NCI-H1092 (cell line): ENCODE results near the gene TMEM129.
A peak's percentile ranks its signal among the peaks of the same experiment; 100 is the strongest.

Experiments
- DNase-seq: peaks from one replicate; lab custom pipeline; 2025; lab: John Stamatoyannopoulos, UW

Gene TMEM129

GRCh38 chr4:1744552-1744951 lies 23.4 kb upstream of the TMEM129 start:
- no peak for DNase-seq

- no peak for DNase-seq
Measured at GRCh38 chr4:1743975-1744374, 22.9 kb upstream of the TMEM129 start.

DNA sequence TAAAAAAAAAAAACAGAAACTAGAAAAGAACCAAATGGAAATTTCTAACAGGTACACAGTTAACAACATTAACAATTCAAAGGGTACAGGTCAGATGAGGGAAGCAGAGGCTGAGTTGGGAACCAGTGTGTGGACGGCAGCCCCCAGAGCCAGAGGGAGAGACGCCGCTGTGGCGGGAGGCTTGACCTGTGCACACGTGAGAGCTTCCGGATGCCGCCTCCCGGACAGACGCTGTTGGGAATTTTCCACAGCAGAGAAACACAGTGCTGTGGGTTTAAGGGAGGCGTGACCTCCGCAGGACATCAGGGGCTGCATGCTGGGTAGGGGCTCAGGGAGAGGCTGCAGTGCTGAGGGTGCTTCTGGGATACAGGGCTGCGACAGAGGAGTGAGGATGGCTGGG lies 22.4 kb upstream of the TMEM129 start:
- DNase-seq, result no peak

DNA sequence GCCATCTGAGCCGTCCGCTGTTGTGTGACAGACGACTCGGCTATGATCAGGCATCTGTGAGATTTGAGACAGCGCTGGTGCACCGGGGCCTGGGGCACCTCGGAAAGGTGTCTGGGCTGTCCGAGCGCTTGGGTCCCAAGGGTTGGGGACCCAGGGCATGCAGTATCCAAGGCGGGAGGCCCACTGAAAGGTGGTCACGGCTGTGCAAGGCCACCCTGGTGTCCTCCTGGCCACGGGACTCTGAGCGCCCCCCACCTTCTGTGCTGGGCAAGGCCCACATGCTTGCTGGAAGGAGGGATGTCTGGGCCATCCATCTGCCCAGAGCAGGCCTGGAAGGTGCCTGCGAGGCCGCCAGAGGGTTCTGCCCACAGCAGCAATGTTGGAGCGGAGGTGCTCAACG lies 20.1 kb upstream of the TMEM129 start:
- no peak for DNase-seq

DNA sequence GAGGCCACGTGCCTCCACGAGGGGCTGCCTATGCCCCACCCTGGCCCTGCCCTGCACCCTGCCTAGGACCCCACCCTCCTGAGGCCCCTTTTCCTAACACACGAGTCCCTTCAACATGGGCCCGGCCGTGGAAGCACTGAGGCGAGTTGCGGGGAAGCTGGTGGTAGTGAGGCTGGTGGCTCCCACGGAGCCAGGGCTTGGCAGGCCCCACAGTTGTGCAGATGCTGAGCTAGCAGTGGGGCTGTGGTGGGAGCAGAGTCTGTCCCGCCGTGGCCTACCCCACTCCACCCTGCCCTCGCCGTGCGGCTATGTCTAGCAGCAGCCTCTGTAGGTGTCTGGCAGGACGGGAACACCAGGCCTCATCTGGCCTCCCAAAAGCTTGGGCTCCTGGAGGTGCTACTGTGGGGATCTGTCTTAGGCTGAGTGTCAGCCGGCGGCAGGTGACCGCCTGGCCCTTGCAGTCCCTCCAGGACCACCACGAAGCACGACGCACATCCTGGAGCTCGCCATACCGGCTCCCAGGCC lies 19.0 kb upstream of the TMEM129 start:
- DNase-seq, result no peak

DNA sequence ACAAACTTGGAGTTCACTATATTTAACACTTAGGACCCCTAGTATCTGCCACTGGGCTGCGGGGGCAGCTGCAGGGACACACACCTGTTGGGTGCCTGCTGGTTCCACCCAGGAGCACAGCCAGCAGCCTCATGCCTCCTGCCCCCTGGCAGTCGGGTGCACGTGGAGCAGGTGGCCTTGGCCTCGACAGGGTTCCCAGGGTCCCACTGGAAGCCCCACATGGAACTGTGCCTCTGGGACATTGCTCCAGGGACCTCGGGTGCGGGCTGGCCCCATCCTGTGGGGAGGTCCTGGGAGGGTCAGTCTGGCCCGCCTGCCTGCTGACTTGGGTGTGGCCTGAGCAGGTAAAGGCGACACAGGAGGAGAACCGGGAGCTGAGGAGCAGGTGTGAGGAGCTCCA lies 18.2 kb upstream of the TMEM129 start:
- DNase-seq, result no peak

- DNase-seq, result no peak
Measured at GRCh38 chr4:1738410-1738809, 17.3 kb upstream of the TMEM129 start.

- DNase-seq, result no peak
Measured at GRCh38 chr4:1737666-1738065, 16.5 kb upstream of the TMEM129 start.

GRCh38 chr4:1736812-1737211 lies 15.7 kb upstream of the TMEM129 start:
- DNase-seq, result no peak

GRCh38 chr4:1735215-1735614 lies 14.1 kb upstream of the TMEM129 start:
- no peak for DNase-seq

- DNase-seq, result no peak
Measured at GRCh38 chr4:1732911-1733310, 11.8 kb upstream of the TMEM129 start.

DNA sequence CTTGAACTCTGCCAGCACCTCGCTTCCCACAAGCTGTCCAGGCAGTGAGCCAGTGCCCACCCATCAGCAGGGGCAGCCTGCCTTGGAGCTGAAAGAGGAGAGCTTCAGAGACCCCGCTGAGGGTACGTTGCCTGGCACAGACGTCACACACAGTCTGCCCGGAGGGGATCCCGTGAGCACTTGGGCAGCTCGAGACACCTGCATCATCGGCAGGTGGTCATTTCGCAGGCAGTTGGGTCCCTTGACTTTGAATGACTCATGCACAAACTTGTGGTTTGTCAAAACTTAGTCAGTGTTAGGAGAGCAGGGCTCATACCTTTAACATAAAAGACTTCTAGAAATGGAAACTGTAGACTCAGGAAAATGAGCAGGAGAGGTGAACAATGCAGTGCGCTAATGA lies 10.1 kb upstream of the TMEM129 start:
- no peak for DNase-seq

GRCh38 chr4:1730532-1731135 lies 9.5 kb upstream of the TMEM129 start:
- DNase-seq, result no peak

GRCh38 chr4:1728061-1728980 lies 7.2 kb upstream of the TMEM129 start:
- no peak for DNase-seq

GRCh38 chr4:1727117-1728031 lies 6.3 kb upstream of the TMEM129 start:
- no peak for DNase-seq

GRCh38 chr4:1726146-1726934 lies 5.2 kb upstream of the TMEM129 start:
- peak; percentile 71 for DNase-seq

DNA sequence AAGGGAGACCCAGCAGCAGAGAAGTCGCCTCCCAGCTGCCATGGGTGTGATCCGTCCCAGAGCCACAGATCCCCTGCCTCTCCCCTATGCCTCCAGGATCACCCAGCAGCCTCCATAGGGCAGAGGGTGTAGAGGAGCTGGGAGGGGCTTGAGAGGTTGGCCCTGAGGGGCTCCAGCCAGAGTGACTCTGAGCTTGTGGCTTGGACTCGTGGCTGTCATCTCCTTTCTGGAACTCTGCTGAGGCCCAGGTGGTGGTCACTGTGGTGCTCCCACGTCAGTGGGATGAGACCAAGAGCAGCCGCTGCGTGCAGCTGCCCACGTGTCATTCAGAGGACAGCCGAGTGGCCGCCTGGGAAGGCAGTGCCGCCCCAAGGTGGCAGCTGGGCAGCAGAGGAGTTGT lies 4.4 kb upstream of the TMEM129 start:
- DNase-seq, result no peak

- DNase-seq, result no peak
Measured at GRCh38 chr4:1723131-1723801, 2.1 kb upstream of the TMEM129 start.

DNA sequence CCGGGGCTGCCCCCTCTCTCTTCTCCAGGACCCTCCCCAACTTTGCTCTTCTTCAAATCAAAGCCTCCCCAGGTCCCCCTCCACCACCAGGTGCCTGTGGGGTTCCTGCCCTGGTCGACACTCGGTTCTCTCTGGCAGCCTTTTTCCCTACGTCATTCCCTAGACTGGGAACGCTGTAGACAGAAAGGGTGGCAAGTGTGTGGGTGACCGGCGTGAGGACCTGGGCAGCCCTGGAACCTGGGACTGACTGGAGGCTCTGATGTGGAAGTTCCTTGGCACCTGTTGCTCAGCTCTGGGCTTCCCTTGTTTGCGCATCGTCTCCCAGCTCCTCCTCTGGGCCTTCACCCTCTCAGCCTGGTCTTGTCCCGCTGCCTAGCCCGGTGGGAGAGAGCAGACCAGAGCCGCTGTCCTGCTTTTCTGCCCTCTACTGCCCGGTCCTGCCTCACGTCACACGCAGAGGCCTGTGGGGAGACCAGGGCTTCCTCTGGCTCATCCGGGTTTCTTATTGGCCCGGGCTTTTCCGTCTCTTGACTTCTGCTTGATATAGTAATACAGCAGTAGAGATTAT lies 1.5 kb upstream of the TMEM129 start:
- DNase-seq, result no peak
